ENCODE data around the gene SOS1. TPM values are rescaled to one million over a fixed set of nuclear protein-coding genes. Genes with fewer than 3 reads are reported as not detected.
A peak's percentile ranks its signal among the peaks of the same experiment; 100 is the strongest.

The SOS1 gene
- total and polyA plus RNA-seq, 2 donors (not counting 1 experiment from before 2014, with no cell fraction given): 24.9 to 27.6 TPM

- DNase-seq (ENCODE audit: low read depth in 2 of 2): peak; percentile 70 to 83
- H2AFZ ChIP-seq (ENCODE audit: low read length): no peak overlapping the region
Measured at GRCh38 chr2:38947241-38948239, 173.3 kb downstream of the SOS1 start.

GRCh38 chr2:38945911-38946310, 174.9 kb downstream of the SOS1 start:
- no peak for TF ChIP-seq CTCF (conservative IDR thresholded peaks at IDR 0.05 in 1 of 2, IDR thresholded peaks at IDR 0.05 in 1 of 2; ENCODE audit: low read depth in 1 of 2, low read length in 2 of 2)
- no peak for TF ChIP-seq EZH2 (IDR thresholded peaks at IDR 0.05; ENCODE audit: low read length, missing control alignments)

More at GRCh38 chr2:38947241-38948239, 173.3 kb downstream of the SOS1 start:
- H3K79me2 ChIP-seq (ENCODE audit: control insufficient read depth, insufficient read depth, low read length): no peaks in the 10 kb centered on the region
- no peaks in the 10 kb centered on the region for H4K20me1 ChIP-seq (ENCODE audit: control insufficient read depth, extremely low read depth, insufficient read depth, low read length)
- H3K4me1 ChIP-seq (ENCODE audit: control insufficient read depth, extremely low read depth, insufficient read depth, low read length): peaks cover 2% of the 10 kb centered on the region
- H3K36me3 ChIP-seq (ENCODE audit: control insufficient read depth, insufficient read depth, low read length): no peaks in the 10 kb centered on the region
- TF ChIP-seq CTCF (conservative IDR thresholded peaks at IDR 0.05 in 1 of 2, IDR thresholded peaks at IDR 0.05 in 1 of 2; ENCODE audit: low read depth in 1 of 2, low read length in 2 of 2) (peak; percentile 59 to 83), EZH2 (IDR thresholded peaks at IDR 0.05; ENCODE audit: low read length, missing control alignments) (no peak)
- no peak overlapping the region for H3K4me3 ChIP-seq (replicated peaks in 1 of 4; ENCODE audit: control extremely low read depth in 1 of 4, insufficient read depth in 1 of 4, low read depth in 3 of 4, low read length in 4 of 4)
- H3K9ac ChIP-seq (ENCODE audit: insufficient read depth, low read length): no peak overlapping the region
- H3K9me3 ChIP-seq (ENCODE audit: control insufficient read depth, insufficient read depth, low read depth, low read length): no peaks in the 10 kb centered on the region
- H3K27me3 ChIP-seq (ENCODE audit: control insufficient read depth, insufficient read depth, low read length): no peaks in the 10 kb centered on the region
- no peak overlapping the region for H3K27ac ChIP-seq (ENCODE audit: insufficient read depth, low read length)
- H3K4me2 ChIP-seq (ENCODE audit: extremely low read depth, insufficient read depth, low read length): no peak overlapping the region

GRCh38 chr2:38945372-38945771, 175.5 kb downstream of the SOS1 start:
- DNase-seq (ENCODE audit: low read depth in 2 of 2): no peak
- no peak overlapping the region for H3K4me3 ChIP-seq (replicated peaks in 1 of 4; ENCODE audit: control extremely low read depth in 1 of 4, insufficient read depth in 1 of 4, low read depth in 3 of 4, low read length in 4 of 4)
- no peaks in the 10 kb centered on the region for H3K9me3 ChIP-seq (ENCODE audit: control insufficient read depth, insufficient read depth, low read depth, low read length)
- H4K20me1 ChIP-seq (ENCODE audit: control insufficient read depth, extremely low read depth, insufficient read depth, low read length): no peaks in the 10 kb centered on the region
- H2AFZ ChIP-seq (ENCODE audit: low read length): no peak overlapping the region
- TF ChIP-seq CTCF (conservative IDR thresholded peaks at IDR 0.05 in 1 of 2, IDR thresholded peaks at IDR 0.05 in 1 of 2; ENCODE audit: low read depth in 1 of 2, low read length in 2 of 2) (no peak), EZH2 (IDR thresholded peaks at IDR 0.05; ENCODE audit: low read length, missing control alignments) (no peak)
- H3K36me3 ChIP-seq (ENCODE audit: control insufficient read depth, insufficient read depth, low read length): no peaks in the 10 kb centered on the region
- no peak overlapping the region for H3K9ac ChIP-seq (ENCODE audit: insufficient read depth, low read length)
- no peaks in the 10 kb centered on the region for H3K79me2 ChIP-seq (ENCODE audit: control insufficient read depth, insufficient read depth, low read length)
- no peaks in the 10 kb centered on the region for H3K27me3 ChIP-seq (ENCODE audit: control insufficient read depth, insufficient read depth, low read length)
- peaks cover 2% of the 10 kb centered on the region for H3K4me1 ChIP-seq (ENCODE audit: control insufficient read depth, extremely low read depth, insufficient read depth, low read length)
- no peak overlapping the region for H3K4me2 ChIP-seq (ENCODE audit: extremely low read depth, insufficient read depth, low read length)
- no peak overlapping the region for H3K27ac ChIP-seq (ENCODE audit: insufficient read depth, low read length)

More at GRCh38 chr2:38945911-38946310, 174.9 kb downstream of the SOS1 start:
- Histone ChIP-seq H3K4me3 (replicated peaks in 1 of 4; ENCODE audit: control extremely low read depth in 1 of 4, insufficient read depth in 1 of 4, low read depth in 3 of 4, low read length in 4 of 4) (no peak overlapping the region), H3K36me3 (ENCODE audit: control insufficient read depth, insufficient read depth, low read length) (no peaks in the 10 kb centered on the region), H3K27me3 (ENCODE audit: control insufficient read depth, insufficient read depth, low read length) (no peaks in the 10 kb centered on the region), H3K4me2 (ENCODE audit: extremely low read depth, insufficient read depth, low read length) (no peak overlapping the region), H3K27ac (ENCODE audit: insufficient read depth, low read length) (no peak overlapping the region), H3K9me3 (ENCODE audit: control insufficient read depth, insufficient read depth, low read depth, low read length) (no peaks in the 10 kb centered on the region), H2AFZ (ENCODE audit: low read length) (no peak overlapping the region), H3K4me1 (ENCODE audit: control insufficient read depth, extremely low read depth, insufficient read depth, low read length) (peaks cover 2% of the 10 kb centered on the region), H4K20me1 (ENCODE audit: control insufficient read depth, extremely low read depth, insufficient read depth, low read length) (no peaks in the 10 kb centered on the region), H3K9ac (ENCODE audit: insufficient read depth, low read length) (no peak overlapping the region), H3K79me2 (ENCODE audit: control insufficient read depth, insufficient read depth, low read length) (no peaks in the 10 kb centered on the region)
- no peak for DNase-seq (ENCODE audit: low read depth in 2 of 2)

All from fibroblast of lung (primary cell).